GM21786 (cell line): ENCODE measurements around the gene PPP5C.
"Not testable (repeated sequence)": the region's sequence is repeated elsewhere in the genome, so short reads cannot be mapped to it uniquely, and the experiment has no call there.

Source experiments
- ATAC-seq: cut with Tn5 transposase; IDR thresholded peaks from one replicate; pipeline ENCODE4 v1.9.1; 2021; ENCODE audit not compliant: unreplicated experiment

Gene PPP5C

DNA sequence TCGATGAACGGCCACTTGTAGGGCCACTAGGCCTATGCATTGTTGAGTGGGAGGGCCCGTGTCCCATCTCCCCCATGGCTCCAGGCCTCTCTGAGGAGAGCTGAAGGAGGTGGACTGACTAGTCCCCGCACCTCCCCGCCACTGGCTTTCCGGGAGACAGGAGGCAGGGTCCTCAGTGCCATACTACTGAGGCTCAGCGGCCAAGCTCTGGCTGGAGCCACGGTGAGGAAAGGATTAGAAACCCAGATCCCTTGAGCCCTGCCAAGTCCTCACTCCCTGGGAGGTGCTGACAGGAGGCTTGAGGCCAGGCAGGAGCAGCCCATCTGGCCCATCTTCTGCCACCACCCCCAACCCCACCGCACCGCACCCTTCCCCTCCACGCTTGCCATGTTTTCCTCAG, 37.5 kb downstream of the PPP5C start:
- ATAC-seq, result no peak

GRCh38 chr19:46385636-46386035, 38.7 kb downstream of the PPP5C start:
- ATAC-seq, result no peak

DNA sequence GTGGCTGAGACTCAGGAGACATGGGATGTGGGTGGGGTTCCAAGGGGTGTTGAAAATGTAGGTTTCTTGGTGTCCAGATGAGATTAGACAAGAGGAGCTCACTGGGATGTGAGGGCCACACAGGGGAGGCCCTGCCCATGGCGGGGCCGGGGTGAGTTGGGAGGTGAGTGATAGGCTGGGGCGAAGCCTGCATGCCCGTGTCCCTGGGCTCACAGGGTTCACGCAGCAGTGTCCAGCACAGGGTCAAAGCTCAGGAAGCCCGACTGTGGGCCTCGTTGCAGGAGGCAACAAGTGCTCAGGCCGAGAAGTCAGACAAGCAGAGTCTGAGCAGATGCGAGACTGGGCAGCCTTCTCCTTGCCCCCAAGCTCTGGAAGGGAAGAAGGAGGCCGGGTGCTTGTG, 39.3 kb downstream of the PPP5C start:
- no peak for ATAC-seq

GRCh38 chr19:46386996-46387712, 40.3 kb downstream of the PPP5C start:
- no peak for ATAC-seq

DNA sequence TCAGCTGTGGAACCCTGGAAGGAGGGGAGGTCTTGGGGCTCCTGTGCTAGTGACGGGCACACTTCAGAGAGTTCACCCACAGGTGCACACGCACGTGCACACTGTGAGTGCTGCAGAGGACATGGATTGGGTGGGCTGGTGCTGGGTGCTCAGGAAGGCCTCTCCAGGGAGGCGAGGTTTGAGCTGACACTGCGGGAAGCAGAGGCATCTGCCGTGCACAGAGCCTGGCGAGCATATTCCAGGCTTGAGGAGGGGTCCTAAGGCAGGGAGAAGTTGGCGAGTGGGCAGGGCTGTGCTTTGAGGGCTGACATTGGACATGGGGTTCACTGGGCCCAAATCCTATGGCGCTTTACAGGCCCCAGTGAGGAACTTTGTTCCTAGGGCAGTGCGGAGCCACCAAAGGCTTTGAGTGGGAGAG, 40.8 kb downstream of the PPP5C start:
- ATAC-seq, result no peak

- ATAC-seq, result no peak
These were observed 41.6 kb downstream of the PPP5C start for GRCh38 chr19:46388311-46389095.

GRCh38 chr19:46390121-46390858, 43.4 kb downstream of the PPP5C start:
- ATAC-seq, result no peak

DNA sequence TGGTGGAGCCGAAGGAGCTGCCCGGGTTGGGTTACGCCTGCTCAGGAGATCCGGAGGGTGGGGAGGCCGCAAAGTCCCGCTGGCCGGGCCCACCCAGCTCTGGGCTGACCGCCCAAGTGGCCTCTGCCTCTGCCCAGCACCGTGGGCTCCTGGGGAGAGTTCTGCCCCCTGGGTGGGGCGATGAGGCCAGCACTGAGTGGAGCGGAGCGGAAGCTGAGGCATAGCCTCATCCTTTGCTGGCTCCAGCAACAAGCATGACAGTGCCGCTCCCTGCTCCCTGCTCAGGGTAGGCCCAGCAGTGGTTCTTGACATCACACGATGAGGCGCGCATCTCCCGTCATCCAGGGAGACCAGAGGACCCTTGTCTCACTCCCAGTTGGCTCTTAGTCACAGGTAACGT, 44.0 kb downstream of the PPP5C start:
- ATAC-seq, result no peak

DNA sequence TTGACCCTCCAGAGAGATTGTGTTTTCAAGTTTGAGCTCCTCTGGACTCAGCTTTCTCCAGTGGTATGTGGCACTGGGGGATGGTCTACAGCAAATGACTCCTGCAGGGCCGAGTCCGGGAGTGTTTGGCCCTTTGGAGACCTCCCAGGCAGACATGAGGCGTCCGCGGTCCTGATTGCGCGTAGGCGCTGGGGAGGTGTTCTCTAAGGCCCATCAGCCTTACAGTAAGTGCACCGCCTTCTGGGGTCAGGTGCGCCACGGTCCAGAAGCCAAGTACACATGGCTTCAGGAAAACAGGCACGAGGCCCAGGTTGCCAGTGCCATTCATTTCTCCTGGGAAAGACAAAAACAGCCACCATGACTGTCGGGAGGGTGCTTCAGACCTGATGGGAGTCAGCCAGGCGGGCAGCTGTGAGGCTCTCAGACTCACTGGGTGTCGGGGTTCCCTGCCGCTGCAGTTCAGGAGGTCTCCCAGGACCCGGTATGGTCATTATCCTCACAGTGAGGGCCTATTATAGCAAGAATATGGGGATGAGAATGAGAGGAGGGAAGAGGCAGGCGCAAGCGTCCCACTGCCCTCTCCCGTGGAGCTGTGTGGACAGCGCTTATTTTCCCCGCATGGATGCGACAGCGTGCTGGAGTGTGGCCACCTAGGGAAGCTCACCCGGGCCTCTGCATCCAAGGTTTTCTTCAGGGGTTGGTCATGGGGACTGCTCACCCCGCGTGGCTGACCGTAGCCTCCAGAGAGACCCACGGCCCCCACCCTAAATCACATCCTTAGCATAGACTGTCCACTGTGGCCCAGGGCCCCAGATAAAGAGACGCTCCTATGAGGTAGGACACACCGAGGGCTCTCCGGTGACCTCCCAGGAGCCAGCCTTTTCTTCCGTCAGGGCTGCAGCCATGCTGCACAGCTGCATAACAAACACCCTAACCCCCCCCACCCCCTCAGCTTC, 44.7 kb downstream of the PPP5C start:
- ATAC-seq, result no peak

GRCh38 chr19:46392252-46392801, 45.4 kb downstream of the PPP5C start:
- ATAC-seq, result no peak

GRCh38 chr19:46392837-46393236, 46.0 kb downstream of the PPP5C start:
- no peak for ATAC-seq

DNA sequence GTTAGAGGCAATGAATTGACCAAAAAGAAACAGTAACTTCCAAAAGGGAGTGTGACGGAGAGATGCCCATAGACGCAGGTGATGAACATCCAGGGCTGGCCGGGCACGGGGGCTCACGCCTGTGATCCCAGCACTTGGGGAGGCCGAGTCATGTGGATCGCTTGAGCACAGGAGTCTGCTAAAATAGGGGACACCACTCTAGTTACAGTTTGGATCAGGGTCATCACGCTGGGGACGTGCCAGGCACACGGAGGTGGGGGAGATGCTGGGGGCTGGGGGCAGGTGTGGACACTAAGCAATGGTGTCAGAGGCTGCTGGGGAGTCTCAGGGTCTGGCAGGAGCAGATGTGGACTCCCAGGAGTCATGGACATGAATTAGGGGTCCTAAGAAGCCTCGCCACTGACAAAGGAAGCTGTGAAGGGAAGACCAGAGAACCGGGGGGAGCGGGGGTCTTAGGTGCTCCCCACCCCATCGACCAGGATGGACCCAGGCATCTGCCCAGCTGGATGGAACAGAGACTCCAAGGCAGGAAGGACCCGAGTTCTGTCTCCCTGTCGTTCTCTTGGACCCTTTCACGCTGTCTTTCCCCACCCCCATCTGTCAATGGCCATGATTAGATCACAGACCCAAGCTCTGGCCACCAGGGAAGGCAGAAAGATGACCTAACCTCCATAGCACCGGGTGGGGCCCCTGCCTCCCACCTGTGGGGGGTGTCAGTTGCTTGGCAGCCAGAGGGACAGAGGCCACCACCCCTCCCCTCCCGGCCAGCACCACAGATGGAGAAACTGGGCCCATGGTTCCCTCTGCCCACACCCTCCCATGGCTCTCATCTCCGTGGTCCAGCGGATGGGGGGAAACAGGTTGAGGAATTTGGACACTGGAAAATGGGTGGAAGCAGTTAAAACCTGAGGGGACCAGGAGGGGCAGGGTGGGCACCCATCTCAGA, 46.8 kb downstream of the PPP5C start:
- no peak for ATAC-seq

DNA sequence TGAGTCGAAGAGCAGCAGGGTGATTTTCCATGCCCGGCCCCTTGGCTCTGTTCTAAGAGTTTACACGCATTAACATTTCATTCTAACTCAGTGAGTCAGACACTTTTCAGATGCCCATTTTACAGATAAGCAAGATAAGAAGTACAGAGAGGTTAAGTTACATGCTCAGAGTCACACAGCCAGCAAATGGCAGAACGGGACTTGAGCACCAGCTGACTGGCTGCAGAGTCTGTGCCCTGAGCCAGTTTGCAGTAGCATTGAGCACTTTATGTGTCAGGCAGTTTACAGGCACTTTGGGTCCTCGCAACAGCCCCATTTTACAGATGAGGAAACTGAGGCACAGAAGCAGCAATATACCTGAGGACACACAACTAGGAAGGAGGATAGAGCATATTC, 47.5 kb downstream of the PPP5C start:
- ATAC-seq, result no peak

DNA sequence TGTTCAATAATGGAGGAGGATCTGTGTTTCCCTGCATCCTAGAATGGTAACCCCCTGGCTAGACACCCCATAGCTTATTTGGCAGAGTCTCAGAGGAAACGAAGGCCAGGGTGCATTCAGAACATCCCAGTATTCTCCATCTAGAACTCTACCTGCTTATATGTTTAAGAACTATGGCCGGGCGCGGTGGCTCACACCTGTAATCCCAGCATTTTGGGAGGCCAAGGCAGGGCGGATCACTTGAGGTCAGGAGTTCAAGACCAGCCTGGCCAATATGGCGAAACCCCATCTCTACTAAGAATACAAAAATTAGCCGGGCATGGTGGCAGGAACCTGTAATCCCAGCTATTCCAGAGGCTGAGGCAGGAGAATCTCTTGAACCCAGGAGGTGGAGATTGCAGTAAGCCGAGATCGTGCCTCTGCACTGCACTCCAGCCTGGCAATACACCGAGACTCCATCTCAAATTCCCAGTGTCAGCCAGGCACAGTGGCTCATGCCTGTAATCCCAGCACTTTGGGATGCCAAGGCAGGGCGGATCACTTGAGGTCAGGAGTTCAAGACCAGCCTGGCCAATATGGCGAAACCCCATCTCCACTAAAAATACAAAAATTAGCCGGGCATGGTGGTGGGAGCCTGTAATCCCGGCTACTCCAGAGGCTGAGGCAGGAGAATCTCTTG, 51.1 kb downstream of the PPP5C start:
- not testable (repeated sequence) for ATAC-seq

DNA sequence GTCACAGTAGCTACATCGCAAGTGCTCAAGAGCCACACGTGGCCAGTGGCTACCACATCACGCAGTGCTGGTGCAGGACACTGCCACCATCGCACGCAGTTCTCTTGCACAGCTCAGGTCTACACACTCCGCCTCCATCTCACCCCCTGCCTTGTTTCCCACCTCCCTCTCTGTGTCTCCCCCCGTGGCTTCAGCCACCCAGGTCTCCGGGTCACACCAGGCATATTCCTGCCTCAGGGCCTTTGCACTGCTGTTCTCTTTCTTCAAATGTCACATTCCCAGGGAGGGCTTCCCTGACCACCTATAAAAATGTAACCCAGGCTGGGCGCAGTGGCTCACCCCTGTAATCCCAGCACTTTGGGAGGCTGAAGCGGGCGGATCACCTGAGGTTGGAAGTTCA, 55.8 kb downstream of the PPP5C start:
- ATAC-seq, result no peak

DNA sequence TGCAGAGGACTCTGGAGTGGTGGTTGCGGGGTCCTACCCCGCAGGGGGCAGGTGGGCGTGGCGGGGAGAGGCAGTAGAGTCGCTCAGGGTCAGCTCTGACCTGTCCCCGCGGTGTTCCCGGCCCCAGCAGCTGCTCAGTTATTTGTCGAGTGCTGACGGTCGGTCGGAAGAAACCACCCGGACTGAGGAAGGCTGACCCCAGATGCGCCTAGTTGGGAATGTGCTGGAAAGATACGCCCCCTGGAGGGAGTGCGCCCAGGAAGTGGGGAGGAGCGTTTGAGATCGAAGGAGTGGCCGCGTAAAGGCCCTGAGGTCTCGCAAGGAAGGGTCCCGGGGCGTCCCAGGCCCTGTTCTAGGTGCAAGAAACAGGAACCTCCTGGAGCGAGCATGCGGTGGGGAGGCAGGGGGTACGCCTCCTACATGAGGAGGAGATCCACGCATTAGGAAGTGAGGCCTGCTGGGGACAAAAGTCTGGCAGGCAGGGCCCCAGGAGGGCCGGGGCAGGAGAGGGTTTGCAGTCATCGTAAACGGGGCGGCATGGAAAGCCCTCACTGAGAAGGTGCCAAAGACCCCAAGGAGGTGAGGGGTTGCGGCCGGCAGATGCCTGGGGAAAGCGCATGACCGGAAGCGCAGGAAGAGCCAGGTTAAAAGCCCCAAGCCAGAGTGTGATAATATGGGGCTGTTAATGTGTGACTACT, 57.3 kb downstream of the PPP5C start:
- no peak for ATAC-seq

DNA sequence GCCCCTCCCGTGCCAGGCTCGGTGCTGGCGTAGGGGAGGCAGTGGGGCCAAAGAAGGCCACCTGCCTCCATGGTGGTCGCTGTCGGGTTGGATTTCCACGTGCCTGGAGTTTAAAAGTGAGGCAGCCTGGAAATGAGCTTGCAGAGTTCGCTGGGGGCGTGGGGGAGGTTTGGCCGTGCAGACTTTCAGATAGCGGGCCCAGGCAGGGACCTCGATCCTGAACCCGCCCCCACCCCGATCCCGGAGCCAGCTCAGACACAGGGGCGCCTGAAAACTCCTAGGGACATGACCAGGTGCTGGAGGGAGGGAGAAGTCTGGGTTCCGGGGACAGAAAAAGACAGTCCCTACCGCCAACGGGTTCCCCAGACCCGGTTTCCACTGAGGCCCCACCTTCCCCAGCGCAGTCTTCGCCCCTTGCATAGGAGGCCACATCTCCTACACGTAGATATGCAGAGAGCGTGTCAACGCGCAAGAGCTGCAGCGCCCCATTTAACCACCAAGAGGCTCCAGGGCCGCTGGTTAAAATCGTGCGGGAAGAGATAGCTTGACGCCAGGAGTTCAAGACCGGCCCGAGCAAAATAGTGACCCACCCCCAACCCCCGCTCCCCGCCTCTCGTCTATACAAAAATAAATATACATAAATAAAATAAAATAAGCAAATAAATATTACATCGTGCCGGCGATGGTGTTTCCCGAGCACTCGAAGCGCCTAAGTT, 58.0 kb downstream of the PPP5C start:
- no peak for ATAC-seq

DNA sequence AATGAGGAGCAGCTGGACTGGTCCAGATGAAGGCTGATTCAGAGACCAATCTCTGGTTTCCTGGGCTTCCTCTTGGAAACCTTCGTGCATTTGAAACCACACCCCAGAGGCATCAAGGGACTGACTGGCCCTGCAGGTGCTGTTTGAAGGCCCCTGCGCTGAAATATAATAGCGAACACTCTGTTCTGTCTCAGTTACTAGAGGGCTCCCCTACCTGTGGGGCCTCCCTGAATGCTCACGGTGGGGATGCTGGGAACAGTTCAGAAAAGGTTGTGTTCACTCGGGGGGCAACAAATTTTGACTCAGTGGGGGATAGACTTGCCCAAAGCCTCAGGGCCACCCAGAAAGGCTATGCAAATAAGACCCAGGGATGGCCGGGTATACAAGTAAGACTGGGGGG, 60.1 kb downstream of the PPP5C start:
- no peak for ATAC-seq
